Measurements from ENCODE around the gene SEMA3A.
A peak's percentile ranks its signal among the peaks of the same experiment; 100 is the strongest.
"Not testable (repeated sequence)": the region's sequence is repeated elsewhere in the genome, so short reads cannot be mapped to it uniquely, and the experiment has no call there.

SEMA3A gene

GRCh38 chr7:84194484-84195271, at the start of gene SEMA3A:
SEMA3A (minus strand) TSS chr7:84194789; CDS start chr7:84194586, 203 bp downstream.
- DNase-seq = peak in 1 of 2 donors; percentile 26

- not testable (repeated sequence) for DNase-seq
These were observed 48.4 kb upstream of the SEMA3A start for GRCh38 chr7:84243037-84243436.

- no peak for DNase-seq
These were observed 44.0 kb upstream of the SEMA3A start for GRCh38 chr7:84238596-84238995.

GRCh38 chr7:84237533-84238173, 43.1 kb upstream of the SEMA3A start:
- DNase-seq = no peak

- DNase-seq = no peak
These were observed 41.8 kb upstream of the SEMA3A start for GRCh38 chr7:84236398-84236797.

- DNase-seq = no peak
These were observed 38.1 kb upstream of the SEMA3A start for GRCh38 chr7:84232646-84233045.

- DNase-seq = no peak
These were observed 36.6 kb upstream of the SEMA3A start for GRCh38 chr7:84231157-84231556.

- no peak for DNase-seq
These were observed 35.9 kb upstream of the SEMA3A start for GRCh38 chr7:84230491-84230890.

- no peak for DNase-seq
These were observed 33.9 kb upstream of the SEMA3A start for GRCh38 chr7:84228526-84228925.

- no peak for DNase-seq
These were observed 32.2 kb upstream of the SEMA3A start for GRCh38 chr7:84226759-84227158.

GRCh38 chr7:84224505-84224904, 29.9 kb upstream of the SEMA3A start:
- no peak for DNase-seq

- DNase-seq = no peak
These were observed 24.7 kb upstream of the SEMA3A start for GRCh38 chr7:84219310-84219709.

- no peak for DNase-seq
These were observed 24.1 kb upstream of the SEMA3A start for GRCh38 chr7:84218681-84219080.

- no peak for DNase-seq
These were observed 21.9 kb upstream of the SEMA3A start for GRCh38 chr7:84216472-84216871.

- DNase-seq = not testable (repeated sequence)
These were observed 20.2 kb upstream of the SEMA3A start for GRCh38 chr7:84214757-84215156.

GRCh38 chr7:84210301-84210700, 15.7 kb upstream of the SEMA3A start:
- DNase-seq = no peak

GRCh38 chr7:84209006-84209405, 14.4 kb upstream of the SEMA3A start:
- no peak for DNase-seq

- DNase-seq = no peak
These were observed 13.0 kb upstream of the SEMA3A start for GRCh38 chr7:84207615-84208014.

- no peak for DNase-seq
These were observed 12.4 kb upstream of the SEMA3A start for GRCh38 chr7:84207025-84207424.

- DNase-seq = no peak
These were observed 10.1 kb upstream of the SEMA3A start for GRCh38 chr7:84204655-84205054.

GRCh38 chr7:84202855-84203254, 8.3 kb upstream of the SEMA3A start:
- DNase-seq = no peak

GRCh38 chr7:84200859-84201258, 6.3 kb upstream of the SEMA3A start:
- no peak for DNase-seq

GRCh38 chr7:84199216-84199615, 4.6 kb upstream of the SEMA3A start:
- DNase-seq = no peak

GRCh38 chr7:84196084-84196503, 1.5 kb upstream of the SEMA3A start:
- no peak for DNase-seq

Data from CD4-positive, alpha-beta T cell treated with Interleukin-4 for 1 hour (primary cell).